Neural cell (in vitro differentiated cells): ENCODE results near the gene PTRH1. TPM values are rescaled to one million over a fixed set of nuclear protein-coding genes. Genes with fewer than 3 reads are reported as not detected.

ENCODE experiments used
- H2AFZ ChIP-seq: fragments of 200-600, 300-800 bp; sonication (generic), shearing (Covaris generic); 2 replicates; pipeline ENCODE4 v1.6.0; 2014; ENCODE audit warnings: low read depth, mild to moderate bottlenecking, antibody characterized with exemption, low read length, moderate library complexity
- H3F3A ChIP-seq: fragments of 200-600 bp; shearing (Covaris generic); 2 replicates; pipeline ENCODE4 v1.6.1; 2016; ENCODE audit warnings: mild to moderate bottlenecking, moderate library complexity, mixed read lengths, antibody characterized with exemption, low read length; ENCODE audit not compliant: insufficient read depth, poor library complexity, severe bottlenecking
- H3K27ac ChIP-seq: fragments of 200-600, 300-800 bp; sonication (generic), shearing (Covaris generic); 2 replicates; pipeline ENCODE4 v1.5.1; 2014; ENCODE audit warnings: mild to moderate bottlenecking, low read length, moderate library complexity
- H3K27me3 ChIP-seq: fragments of 300-800, 200-600 bp; sonication (generic), shearing (Covaris generic); 2 replicates; pipeline ENCODE4 v1.6.0; 2014; ENCODE audit warnings: mild to moderate bottlenecking, low read depth, low read length, moderate library complexity; ENCODE audit not compliant: insufficient read depth
- H3K36me3 ChIP-seq: fragments of 300-800, 200-600 bp; sonication (generic), shearing (Covaris generic); 2 replicates; pipeline ENCODE4 v1.5.1; 2014; ENCODE audit warnings: mild to moderate bottlenecking, antibody characterized with exemption, low read length, moderate library complexity; ENCODE audit not compliant: insufficient read depth
- H3K4me2 ChIP-seq: fragments of 300-800, 200-600 bp; sonication (generic), shearing (Covaris generic); 2 replicates; pipeline ENCODE4 v1.6.0; 2014; ENCODE audit warnings: mild to moderate bottlenecking, low read length
- H3K4me3 ChIP-seq: fragments of 300-800, 200-600 bp; sonication (generic), shearing (Covaris generic); 2 replicates; pipeline ENCODE4 v1.5.1; 2014; ENCODE audit warnings: mild to moderate bottlenecking, low read length, moderate library complexity
- H3K79me2 ChIP-seq: fragments of 200-600 bp; shearing (Covaris generic); replicated peaks from 2 replicates; pipeline ENCODE4 v1.6.0; 2014; ENCODE audit warnings: mild to moderate bottlenecking, low read length, moderate library complexity; ENCODE audit not compliant: insufficient read depth
- H3K9ac ChIP-seq: fragments of 300-800, 200-600 bp; sonication (generic), shearing (Covaris generic); 2 replicates; pipeline ENCODE4 v1.6.1; 2016; ENCODE audit warnings: mild to moderate bottlenecking, low read length, mixed read lengths
- H3K9me2 ChIP-seq: fragments of 200-600 bp; shearing (Covaris generic); 2 replicates; pipeline ENCODE4 v1.6.1; 2016; ENCODE audit warnings: mild to moderate bottlenecking, low read length, mixed read lengths; ENCODE audit not compliant: insufficient read depth
- H3K9me3 ChIP-seq: fragments of 200-600, 300-800 bp; sonication (generic), shearing (Covaris generic); 2 replicates; pipeline ENCODE4 v1.6.1; 2016; ENCODE audit warnings: mild to moderate bottlenecking, mixed run types, low read length, moderate library complexity, mixed read lengths
- H4K20me1 ChIP-seq: fragments of 200-600 bp; shearing (Covaris generic); 2 replicates; pipeline ENCODE4 v1.6.1; 2016; ENCODE audit warnings: mild to moderate bottlenecking, mixed run types; ENCODE audit not compliant: insufficient read depth
- CTCF ChIP-seq: fragments of 450-650 bp; IDR thresholded peaks from 2 replicates; pipeline ENCODE4 v1.5.1; 2014; ENCODE audit warnings: antibody characterized with exemption, mild to moderate bottlenecking, moderate library complexity; ENCODE audit not compliant: poor library complexity, severe bottlenecking
- EP300 ChIP-seq: fragments of 450-650 bp; conservative IDR thresholded peaks from 2 replicates; pipeline ENCODE4 v1.6.1; 2014; ENCODE audit warnings: antibody characterized with exemption, mild to moderate bottlenecking, moderate library complexity; ENCODE audit not compliant: poor library complexity, severe bottlenecking
- EZH2 ChIP-seq: fragments of 200-600, 300-800 bp; shearing (Covaris generic), sonication (generic); IDR thresholded peaks from 2 replicates; pipeline ENCODE4 v1.6.1; 2014; ENCODE audit warnings: antibody characterized with exemption, low read length, borderline replicate concordance, mild to moderate bottlenecking; ENCODE audit not compliant: insufficient read depth, poor library complexity, severe bottlenecking
- MXI1 ChIP-seq: fragments of 450-650 bp; conservative IDR thresholded peaks from 2 replicates; pipeline ENCODE4 v1.6.1; 2014; ENCODE audit warnings: antibody characterized with exemption, mild to moderate bottlenecking; ENCODE audit not compliant: poor library complexity, severe bottlenecking
- POLR2AphosphoS5 ChIP-seq: IDR thresholded peaks from 2 replicates; pipeline ENCODE4 v1.6.1; 2012
- RAD21 ChIP-seq: fragments of 450-650 bp; conservative IDR thresholded peaks from 2 replicates; pipeline ENCODE4 v1.6.1; 2014; ENCODE audit warnings: antibody characterized with exemption, mild to moderate bottlenecking, moderate library complexity
- REST ChIP-seq: IDR thresholded peaks from 2 replicates; pipeline ENCODE4 v1.6.1; 2012; ENCODE audit warnings: borderline replicate concordance
- SMC3 ChIP-seq: fragments of 450-650 bp; conservative IDR thresholded peaks from 2 replicates; pipeline ENCODE4 v1.6.1; 2014; ENCODE audit warnings: antibody characterized with exemption, mild to moderate bottlenecking, moderate library complexity; ENCODE audit not compliant: poor library complexity
- TAF1 ChIP-seq: IDR thresholded peaks from 2 replicates; pipeline ENCODE4 v1.6.1; 2012; ENCODE audit warnings: low read depth
- polyA plus RNA-seq: library from polyadenylated mRNA; depleted of rRNA; stranded (reverse); fragments of >200 nt; gene quantifications from 2 replicates; pipeline ENCODE4 v1.2.3, GENCODE V29; 2014

PTRH1 gene
- polyA plus RNA-seq, 1 donor from 2014 or later: 20.0 TPM

GRCh38 chr9:127762111-127762676 is 46.7 kb upstream of the PTRH1 start:
- Histone ChIP-seq H2AFZ (no peak overlapping the region), H3K9me3 (no peaks in the 10 kb centered on the region), H3K36me3 (no peaks in the 10 kb centered on the region), H3K27ac (no peak overlapping the region), H3F3A (no peaks in the 10 kb centered on the region), H3K4me3 (no peak overlapping the region), H4K20me1 (no peaks in the 10 kb centered on the region), H3K4me2 (no peak overlapping the region), H3K79me2 (no peaks in the 10 kb centered on the region), H3K9me2 (no peaks in the 10 kb centered on the region), H3K9ac (no peak overlapping the region), H3K27me3 (no peaks in the 10 kb centered on the region)
- no peak for TF ChIP-seq REST
- TF ChIP-seq POLR2AphosphoS5: no peak
- TF ChIP-seq EP300: no peak
- no peak for TF ChIP-seq CTCF
- TF ChIP-seq SMC3: no peak
- TF ChIP-seq EZH2: no peak
- no peak for TF ChIP-seq MXI1
- TF ChIP-seq TAF1: no peak
- no peak for TF ChIP-seq RAD21

- TF ChIP-seq TAF1 (no peak), EZH2 (no peak), REST (no peak), SMC3 (no peak), MXI1 (no peak), EP300 (no peak), CTCF (no peak), POLR2AphosphoS5 (no peak), RAD21 (no peak)
- no peak overlapping the region for H3K4me2 ChIP-seq
- H3K9me2 ChIP-seq: no peaks in the 10 kb centered on the region
Observed at GRCh38 chr9:127761491-127761956, 46.1 kb upstream of the PTRH1 start.

More at GRCh38 chr9:127761491-127761956, 46.1 kb upstream of the PTRH1 start:
- Histone ChIP-seq H3K9me3 (no peaks in the 10 kb centered on the region), H3F3A (no peaks in the 10 kb centered on the region), H3K36me3 (no peaks in the 10 kb centered on the region), H2AFZ (no peak overlapping the region), H3K9ac (no peak overlapping the region), H3K27me3 (no peaks in the 10 kb centered on the region), H3K4me3 (no peak overlapping the region), H3K27ac (no peak overlapping the region), H4K20me1 (no peaks in the 10 kb centered on the region), H3K79me2 (no peaks in the 10 kb centered on the region)
